HG02798 (cell line): ENCODE results near the gene SLC9C2.
"Not testable (repeated sequence)": the region's sequence is repeated elsewhere in the genome, so short reads cannot be mapped to it uniquely, and the experiment has no call there.

Source experiments
- ATAC-seq: cut with Tn5 transposase; IDR thresholded peaks from one replicate; pipeline ENCODE4 v1.9.1; 2021; ENCODE audit warnings: mild to moderate bottlenecking; ENCODE audit not compliant: unreplicated experiment, poor library complexity

The SLC9C2 gene

DNA sequence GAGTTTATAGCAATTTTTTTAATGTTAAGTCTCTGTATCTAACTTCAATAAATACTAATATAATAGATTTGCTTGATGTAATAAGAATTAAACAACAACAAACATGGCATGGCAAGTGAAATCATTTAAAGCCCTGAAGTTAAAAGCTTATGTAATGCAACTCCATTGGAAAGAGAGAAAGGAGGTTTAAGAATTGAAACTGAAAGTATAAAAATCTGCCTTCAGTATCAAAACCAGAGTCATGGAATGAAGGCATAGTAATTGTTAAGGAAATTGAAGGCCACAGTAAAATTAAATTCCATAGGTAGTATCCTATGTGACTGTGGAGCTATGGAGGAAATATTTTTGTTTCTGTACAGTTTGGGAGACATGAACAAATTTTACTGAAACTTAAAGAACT, 70.6 kb downstream of the SLC9C2 start:
- ATAC-seq: no peak

DNA sequence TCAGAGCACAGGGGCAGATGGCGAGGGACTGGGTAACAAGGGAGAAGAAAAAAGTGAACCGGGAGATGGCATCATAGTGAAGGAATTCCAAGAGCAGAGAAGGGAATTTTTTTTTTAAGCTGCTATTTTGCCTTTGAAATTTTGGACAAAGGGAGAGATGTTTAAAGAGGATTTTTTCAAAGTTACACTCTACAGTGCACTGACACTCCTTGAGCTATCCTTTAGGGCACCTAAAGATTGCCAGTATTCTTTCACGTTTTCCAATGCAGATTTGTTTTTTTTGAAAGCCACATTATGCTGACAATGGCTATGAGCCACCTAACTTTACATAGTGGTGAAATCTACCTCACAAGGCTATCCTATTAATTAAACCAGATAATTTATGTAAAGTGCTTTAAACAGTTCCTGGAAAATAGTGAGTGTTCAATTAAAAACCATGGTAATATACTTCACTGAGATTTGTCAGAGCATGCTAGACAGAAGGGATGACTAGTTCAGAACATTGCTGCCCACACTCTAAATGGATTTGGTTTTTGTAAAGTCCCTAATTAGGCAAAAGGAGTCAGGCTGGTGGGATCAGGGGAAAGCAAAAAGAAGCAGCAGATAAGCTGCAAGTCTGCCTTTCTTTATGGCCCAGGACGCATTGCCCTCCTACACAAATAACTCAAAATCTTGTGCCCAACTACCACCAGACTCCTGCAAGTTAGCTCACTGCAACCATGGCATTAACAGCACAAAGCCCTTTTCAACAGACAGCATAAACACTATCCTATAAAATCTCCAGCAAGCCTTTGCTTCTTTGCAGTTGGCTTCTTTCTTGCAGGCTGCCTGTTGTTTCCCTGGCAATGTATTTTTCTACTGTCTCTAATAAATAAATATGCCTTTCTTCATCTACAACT, 71.8 kb downstream of the SLC9C2 start:
- no peak for ATAC-seq

DNA sequence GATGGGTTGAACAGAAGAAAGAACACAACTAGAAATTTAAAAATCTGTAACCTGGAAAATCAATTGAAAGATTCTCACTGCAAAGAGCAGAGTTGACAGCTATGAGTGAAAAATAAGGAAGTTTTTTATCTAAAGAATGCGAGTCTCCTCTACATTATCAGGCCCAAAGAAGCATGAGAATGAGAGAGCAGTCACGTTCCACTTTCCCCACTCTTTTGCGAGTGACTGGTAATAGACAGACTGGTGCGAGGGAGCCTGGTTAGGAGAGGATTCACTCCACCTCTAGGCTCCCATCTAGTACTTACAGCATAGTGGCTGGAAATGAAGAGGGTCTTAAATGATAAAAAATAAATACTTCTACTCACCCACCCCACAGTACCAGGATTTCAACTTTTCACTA, 73.8 kb downstream of the SLC9C2 start:
- no peak for ATAC-seq

DNA sequence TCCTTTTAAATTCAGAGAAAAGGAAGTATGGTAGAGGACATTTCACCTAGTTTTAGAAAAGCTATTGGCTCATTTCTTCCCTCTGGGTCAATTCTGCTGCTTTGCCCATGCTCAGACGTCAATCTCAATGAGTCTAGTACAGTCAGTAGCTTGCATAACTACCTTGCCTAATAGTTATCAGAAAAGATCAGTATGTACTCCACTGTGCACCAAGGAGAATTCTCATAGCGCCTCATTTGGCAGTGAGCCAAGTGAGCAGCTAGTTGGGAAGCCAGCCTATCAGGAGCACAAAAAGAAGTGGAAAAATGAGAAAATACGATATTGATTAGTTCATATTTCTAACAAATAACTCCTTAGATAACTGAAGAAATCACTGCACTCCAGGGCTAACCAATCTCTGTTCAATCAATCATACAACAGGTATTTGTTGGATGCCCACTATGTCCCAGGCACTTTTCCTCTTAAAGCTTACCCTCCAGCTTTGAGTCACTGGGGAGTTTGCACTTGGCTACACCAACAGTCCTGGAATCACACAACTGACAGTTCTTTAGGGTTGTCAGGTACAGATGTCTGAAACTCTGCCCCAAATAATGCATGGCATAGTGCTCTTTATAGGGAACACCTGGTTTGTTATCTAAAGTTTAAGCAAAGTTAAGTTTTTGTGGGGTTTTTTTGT, 75.6 kb downstream of the SLC9C2 start:
- ATAC-seq: no peak

DNA sequence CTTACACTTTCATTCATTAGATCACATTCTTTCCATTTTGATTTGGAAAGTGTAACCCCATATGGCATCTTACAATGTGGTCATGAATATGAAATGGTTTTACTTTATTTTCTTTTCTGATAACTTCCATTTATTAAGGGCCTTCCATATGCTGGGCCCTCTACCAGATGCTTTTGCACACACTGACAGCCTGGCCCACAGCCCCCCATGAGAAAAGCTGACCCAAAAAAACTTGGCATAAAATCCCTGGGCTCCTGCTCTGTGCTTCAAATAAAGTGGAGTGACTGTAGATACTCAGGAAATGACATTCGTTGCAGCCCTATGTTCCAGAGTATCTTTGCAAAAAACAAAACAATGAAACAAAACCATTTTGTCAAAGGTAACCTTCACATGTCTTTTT, 76.9 kb downstream of the SLC9C2 start:
- ATAC-seq: no peak

DNA sequence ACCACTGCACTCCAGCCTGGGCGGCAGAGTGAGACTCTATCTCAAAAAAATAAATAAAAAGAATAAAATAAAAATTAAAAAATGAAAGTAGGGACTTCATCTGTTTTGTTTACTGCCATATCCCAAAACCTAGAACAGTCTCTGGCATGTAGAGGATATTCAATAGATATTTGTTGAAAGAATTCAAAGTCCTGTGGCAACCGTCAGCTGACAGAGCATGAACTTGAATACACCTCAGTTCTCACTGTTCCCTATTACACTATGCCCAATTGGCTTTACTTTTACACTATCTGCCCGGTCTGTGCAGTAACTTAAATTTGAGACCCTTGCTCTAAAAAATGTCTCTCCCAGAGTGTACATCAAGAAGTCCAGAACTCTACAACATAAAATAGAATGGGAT, 79.5 kb downstream of the SLC9C2 start:
- ATAC-seq: no peak

DNA sequence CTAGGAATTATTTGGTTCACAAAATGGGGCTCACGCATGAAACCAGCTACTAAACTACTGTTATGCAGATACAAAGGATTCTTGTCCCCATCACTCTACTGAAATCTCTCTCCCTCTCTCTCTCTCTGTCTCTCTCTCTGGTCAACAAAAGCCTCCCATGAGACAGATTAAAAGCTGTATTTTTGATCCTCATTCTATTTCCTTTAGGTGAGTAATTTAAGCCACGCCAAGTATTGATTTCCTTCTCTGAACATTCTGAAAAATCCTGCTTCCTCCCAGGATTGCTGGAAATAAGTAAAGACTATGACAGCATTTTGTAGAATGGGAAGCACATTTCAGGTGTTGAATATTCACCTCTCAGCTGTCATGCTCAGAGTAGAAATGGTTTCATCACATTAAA, 82.1 kb downstream of the SLC9C2 start:
- no peak for ATAC-seq

DNA sequence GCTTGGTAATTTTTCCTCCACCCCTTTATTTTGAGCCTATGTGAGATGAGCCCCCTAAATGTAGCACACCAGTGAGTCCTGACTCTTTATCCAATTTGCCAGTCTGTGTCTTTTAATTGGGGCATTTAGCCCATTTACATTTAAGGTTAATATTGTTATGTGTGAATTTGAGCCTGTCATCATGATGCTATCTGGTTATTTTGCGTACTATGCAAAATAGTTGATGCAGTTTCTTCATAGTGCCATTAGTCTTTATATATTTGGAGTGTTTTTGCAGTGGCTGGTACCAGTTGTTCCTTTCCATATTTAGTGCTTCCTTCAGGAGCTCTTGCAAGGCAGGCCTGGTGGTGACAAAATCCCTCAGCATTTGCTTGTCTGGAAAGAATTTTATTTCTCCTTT, 88.4 kb downstream of the SLC9C2 start:
- not testable (repeated sequence) for ATAC-seq

DNA sequence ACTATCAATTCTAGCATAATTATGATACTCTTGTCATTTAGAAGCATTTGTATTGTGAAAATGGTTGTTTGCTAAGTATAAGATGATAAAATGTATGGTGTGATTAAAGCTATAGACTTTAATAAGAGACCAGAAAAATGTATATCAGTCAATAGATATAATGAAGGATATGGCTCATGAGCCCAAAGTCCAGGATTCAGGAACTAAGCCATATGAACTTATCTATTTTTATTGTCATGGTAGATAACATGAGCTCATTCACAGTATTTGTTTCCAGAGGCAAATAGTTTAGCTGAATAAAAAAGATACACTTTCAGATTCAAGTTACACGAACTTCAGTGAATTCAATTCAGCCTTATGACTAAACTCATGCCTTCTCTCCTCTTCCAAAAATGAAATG, 93.1 kb downstream of the SLC9C2 start:
- ATAC-seq: no peak

DNA sequence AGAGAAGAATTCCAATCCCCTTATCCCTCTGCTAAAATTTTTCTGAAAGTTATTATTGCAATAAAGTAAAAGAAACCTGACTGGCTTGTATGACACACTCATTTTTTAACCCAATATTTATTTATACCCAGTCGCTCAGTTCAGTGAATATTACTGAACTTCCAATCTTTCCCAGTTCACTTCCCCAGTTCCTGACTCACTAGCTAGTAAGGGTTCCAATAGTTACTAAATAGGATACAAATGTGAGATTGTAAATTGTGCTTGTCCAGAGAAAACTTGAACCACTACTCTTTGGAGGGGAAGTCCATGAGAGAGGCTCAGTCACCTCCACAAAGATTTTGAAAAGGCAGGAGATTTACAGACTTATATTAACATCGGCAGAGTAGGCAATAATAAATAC, 94.3 kb downstream of the SLC9C2 start:
- no peak for ATAC-seq

DNA sequence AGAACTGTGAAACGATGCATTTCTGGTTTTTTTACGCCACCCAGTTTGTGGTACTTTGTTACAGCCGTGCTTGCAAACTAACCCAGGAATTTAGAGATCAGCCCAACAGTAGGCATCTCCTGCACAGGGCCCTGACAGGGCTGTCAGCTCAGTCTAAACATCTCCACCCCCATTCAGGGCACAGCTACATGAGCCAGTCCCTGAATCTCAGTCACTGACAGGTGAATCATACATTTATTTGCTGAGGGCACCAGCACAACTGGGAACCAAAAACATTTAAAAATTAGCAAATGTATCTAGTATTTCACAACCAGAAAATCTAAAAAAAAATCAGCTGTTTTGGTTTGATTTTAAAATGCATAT, 95.0 kb downstream of the SLC9C2 start:
- ATAC-seq: no peak

DNA sequence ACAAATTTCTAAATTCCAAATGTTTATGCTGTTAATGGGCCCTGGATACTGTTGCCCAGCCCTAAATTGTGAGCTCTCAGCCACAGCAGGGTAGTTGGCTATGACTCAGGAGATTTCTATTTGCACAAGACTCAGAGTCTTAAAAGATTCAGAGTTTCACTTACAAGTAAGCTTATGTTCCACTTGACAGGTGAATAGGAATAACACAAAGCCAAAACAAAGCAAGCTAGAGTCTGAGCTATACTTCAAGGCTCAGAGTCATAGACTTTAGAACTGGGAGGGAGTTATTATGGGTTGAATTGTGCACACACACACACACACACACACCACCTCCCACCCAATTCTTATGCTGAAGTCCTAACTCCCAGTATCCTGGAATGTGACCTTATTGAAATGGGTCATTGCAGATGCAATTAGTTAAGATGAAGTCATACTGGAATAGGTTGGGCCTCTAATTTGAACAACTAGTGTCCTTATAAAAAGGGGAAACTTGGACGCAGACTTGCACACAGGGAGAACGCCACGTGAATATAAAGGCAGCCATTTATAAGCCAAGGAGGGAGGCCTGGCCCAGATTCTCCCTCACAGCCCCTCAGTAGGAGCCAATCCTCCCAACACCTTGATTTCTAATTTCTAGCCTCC, 95.5 kb downstream of the SLC9C2 start:
- no peak for ATAC-seq

DNA sequence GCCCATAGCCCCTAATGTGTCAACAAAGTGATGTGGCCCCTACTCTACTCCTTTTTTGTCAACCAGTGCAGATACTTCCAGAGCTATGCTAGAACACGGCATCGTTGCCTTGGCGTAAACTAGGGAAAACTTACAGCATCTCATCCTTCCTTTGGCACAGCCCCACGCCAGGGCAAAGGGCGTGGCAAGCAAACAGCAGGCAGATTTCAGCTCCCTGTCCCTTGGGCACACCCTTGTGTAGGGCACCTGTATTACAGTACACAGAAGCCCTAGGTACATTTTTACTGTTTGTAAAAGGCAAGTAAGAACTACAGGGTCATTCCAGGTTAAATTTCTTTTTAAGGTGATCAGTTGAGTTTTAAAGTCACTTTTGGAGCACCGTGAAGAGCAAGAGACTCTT, 96.4 kb downstream of the SLC9C2 start:
- no peak for ATAC-seq

DNA sequence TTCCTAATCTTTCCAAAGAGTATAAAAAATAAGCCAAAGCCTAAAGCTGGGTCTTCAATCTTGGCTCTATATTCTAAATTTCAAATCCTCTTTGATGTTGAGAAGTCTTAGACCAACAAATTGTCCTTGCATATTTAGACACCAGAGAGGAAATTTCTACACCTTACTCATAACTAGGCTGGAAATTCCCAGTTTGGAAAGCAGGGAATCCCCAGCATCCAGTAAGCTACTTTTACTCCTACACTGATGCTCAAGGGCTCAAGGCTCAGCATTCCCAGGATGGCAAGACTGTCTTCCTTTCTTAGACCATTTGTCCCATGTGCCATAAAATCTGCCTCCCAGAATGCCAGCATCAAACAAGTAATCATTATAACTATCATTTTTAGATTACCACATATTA, 97.5 kb downstream of the SLC9C2 start:
- ATAC-seq: no peak

DNA sequence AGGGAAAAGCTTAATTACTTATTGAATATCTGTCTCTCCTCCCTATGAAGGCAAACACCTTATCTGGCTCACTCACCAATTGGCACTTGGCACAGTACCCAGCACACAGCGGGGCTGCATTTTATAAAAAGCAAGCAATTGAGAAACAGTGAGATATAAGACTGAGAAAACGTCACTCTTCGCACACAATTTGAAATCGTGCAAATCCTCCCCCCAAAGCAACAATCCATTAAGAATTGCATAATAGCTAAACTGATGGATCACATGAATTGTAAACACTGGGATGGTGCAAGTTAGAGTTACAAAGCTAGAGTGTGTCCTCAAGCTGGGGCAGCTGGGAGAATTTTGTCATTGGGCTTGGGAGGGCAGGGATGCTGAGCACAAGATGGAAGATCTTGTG, 98.6 kb downstream of the SLC9C2 start:
- ATAC-seq: no peak

DNA sequence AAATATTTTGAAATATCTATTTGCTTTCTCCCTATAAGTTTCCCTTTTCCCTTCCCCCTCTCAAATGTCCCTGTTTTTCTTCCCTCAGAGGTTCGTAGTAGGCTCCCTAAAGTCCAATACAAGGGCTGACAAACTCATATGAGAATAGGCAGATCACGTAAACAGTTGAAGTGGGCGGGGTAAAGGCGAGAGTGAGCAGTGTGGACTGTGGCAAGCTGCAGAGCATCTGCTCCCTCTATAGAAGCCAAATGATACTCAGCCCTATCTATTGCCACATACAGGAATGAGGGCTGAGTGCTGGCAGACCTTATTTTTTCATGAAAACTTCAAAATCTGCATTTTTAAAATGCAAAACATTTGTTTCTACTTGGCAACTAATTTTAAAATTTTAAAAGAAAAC, 99.5 kb downstream of the SLC9C2 start:
- ATAC-seq: no peak

DNA sequence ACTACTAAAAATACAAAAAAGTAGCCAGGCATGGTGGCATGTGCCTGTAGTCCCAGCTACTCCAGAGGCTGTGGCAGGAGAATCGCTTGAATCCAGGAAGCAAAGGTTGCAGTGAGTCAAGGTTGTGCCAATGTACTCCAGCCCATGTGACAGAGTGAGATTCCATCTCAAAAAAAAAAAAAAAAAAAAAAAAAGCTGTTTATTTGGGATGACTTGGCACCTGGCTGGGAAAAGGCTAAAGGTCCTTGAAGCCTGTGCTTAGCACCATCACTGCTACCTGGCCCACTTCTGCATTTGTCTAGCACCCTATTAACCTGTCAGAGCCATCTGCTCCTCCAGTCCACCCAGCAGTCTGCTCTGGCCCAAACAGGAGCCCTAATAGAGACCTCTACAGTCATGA, 100.8 kb downstream of the SLC9C2 start:
- no peak for ATAC-seq

DNA sequence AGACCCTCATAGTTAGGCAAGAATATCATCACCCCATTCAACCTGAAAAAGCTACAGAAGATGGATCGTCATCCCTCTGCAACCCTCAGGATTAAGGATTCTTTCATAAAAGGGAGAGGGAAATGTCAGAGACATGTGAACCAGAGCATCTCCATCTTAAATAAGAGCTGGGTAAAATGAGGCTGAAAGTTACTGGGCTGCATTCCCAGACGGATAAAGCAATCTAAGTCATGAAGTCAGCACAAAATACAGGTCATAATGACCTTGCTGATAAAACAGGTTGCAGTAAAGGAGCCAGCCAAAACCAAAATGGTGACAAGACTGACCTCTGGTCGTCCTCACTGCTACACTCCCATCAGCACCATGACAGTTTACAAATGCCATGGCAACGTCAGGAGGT, 103.1 kb downstream of the SLC9C2 start:
- no peak for ATAC-seq

DNA sequence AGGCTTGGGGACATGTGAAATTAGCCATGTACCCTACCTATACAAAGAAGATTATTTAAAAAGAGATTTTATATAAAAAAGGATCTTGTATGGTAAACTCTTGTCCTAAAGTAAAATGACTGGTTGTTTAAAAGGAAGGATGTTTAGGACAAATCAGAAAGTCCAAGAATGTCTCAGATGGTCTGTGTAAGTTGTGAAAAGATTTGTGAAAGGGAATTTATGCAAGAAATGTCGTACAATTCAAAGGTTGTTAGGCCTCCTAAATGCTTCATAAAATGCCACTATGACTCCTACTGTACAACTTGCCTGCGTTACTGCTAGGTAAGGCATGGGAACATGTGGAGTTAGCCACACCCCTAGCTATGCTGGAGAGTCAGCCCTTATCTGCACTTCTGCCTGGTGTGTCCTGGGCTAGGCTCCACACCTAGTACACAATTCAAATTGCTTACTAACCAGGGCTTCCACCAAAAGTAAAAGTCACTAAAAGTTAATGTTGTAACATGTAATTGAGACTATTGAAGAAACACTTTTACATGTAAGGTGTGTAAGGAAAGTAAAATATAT, 106.0 kb downstream of the SLC9C2 start:
- no peak for ATAC-seq

DNA sequence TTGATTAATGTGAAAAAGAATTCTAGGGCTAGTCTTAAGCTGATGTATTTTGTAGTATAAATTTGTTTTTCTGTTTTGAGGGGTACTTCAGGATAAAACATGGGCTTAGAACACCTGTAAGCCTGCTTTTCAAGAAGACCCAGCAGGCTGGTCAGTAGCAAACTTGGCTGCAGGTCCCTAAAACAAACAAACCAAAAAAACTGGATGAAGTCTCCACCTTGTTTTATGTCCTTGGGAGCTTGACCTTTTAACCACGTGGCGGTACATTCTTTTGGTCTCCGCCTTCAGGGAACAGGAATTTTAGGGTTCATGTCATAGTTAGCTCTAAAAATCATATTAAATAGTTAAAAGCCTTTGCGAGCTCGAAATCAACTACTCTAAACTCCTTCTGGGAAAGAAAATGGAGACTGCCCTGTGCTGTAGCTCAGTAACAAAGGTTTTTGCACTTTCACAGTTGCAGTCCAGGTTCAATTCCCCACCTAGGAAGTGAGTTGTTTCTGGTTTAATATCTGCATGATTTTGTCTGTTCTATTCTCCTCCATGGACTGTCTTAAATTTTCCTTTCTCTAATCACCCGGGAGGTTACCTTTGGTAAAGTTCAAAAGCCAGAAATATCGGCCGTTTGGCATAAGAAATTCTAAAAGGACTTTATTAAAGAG, 107.1 kb downstream of the SLC9C2 start:
- ATAC-seq: no peak

DNA sequence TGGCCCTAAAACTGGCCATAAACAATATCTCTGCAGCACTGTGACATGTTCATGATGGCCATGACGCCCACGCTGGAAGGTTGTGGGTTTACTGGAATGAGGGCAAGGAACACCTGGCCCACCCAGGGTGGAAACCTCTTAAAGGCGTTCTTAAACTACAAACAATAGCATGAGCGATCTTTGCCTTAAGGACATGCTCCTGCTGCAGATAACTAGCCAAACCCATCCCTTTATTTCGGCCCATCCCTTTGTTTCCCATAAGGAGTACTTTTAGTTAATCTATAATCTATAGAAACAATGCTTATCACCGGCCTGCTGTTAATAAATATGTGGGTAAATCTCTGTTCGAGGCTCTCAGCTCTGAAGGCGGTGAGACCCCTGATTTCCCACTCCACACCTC, 109.7 kb downstream of the SLC9C2 start:
- ATAC-seq: not testable (repeated sequence)
